Liver (tissue), 3 donors: ENCODE results near the gene FKBP1A.

Experiments
- CTCF ChIP-seq: fragments of 150-350 bp; IDR thresholded peaks from 2 replicates; pipeline ENCODE4 v1.5.1; 2017; ENCODE audit warnings: improper control_type of control experiment, low read depth, low read length; ENCODE audit not compliant: missing input control
- EGR1 ChIP-seq, 2 donors: IDR thresholded peaks; 2 replicates each; pipeline ENCODE4 v1.6.1; 2016 to 2018; ENCODE audit warnings: antibody characterized with exemption in 2 of 2, low read depth in 2 of 2
- donor health status: healthy.
- donor health status: healthy.

- TF ChIP-seq CTCF (no peak), EGR1 (IDR thresholded peaks at IDR 0.05; ENCODE audit: low read depth in 2 of 2) (no peak)
These were observed 22.2 kb downstream of the FKBP1A start for GRCh38 chr20:1370548-1371110.
